ENCODE data around the gene FAM221B.

GRCh38 chr9:35842795-35843194 lies 14.3 kb upstream of the FAM221B start:
- TF ChIP-seq CTCF (IDR thresholded peaks at IDR 0.05; ENCODE audit: low read depth, low read length): no peak
- no peak for TF ChIP-seq EZH2phosphoT487 (IDR thresholded peaks at IDR 0.05; ENCODE audit: low read depth)
